D341Med (cell line): Measurements from ENCODE around the gene KCNIP4.
"Not testable (repeated sequence)": the region's sequence is repeated elsewhere in the genome, so short reads cannot be mapped to it uniquely, and the experiment has no call there.

ENCODE experiments used
- DNase-seq: peaks from one replicate; pipeline ENCODE4 v3.0.0; 2012; ENCODE audit warnings: low spot score

Gene KCNIP4

GRCh38 chr4:20840648-20841190 lies 1107.9 kb downstream of the KCNIP4 start:
- no peak for DNase-seq

GRCh38 chr4:20839957-20840356 lies 1108.6 kb downstream of the KCNIP4 start:
- no peak for DNase-seq

GRCh38 chr4:20838476-20838875 lies 1110.1 kb downstream of the KCNIP4 start:
- DNase-seq: no peak

- no peak for DNase-seq
Measured at GRCh38 chr4:20832826-20833225, 1115.7 kb downstream of the KCNIP4 start.

- DNase-seq: no peak
Measured at GRCh38 chr4:20831746-20832145, 1116.8 kb downstream of the KCNIP4 start.

- no peak for DNase-seq
Measured at GRCh38 chr4:20829617-20830357, 1118.8 kb downstream of the KCNIP4 start.

- no peak for DNase-seq
Measured at GRCh38 chr4:20825505-20825904, 1123.1 kb downstream of the KCNIP4 start.

GRCh38 chr4:20816287-20816686 lies 1132.3 kb downstream of the KCNIP4 start:
- no peak for DNase-seq

GRCh38 chr4:20813700-20814099 lies 1134.9 kb downstream of the KCNIP4 start:
- DNase-seq: no peak

GRCh38 chr4:20809812-20810211 lies 1138.8 kb downstream of the KCNIP4 start:
- no peak for DNase-seq

- DNase-seq: no peak
Measured at GRCh38 chr4:20805716-20806115, 1142.9 kb downstream of the KCNIP4 start.

- DNase-seq: no peak
Measured at GRCh38 chr4:20787940-20788665, 1160.5 kb downstream of the KCNIP4 start.

GRCh38 chr4:20783134-20783533 lies 1165.4 kb downstream of the KCNIP4 start:
- DNase-seq: not testable (repeated sequence)

- DNase-seq: no peak
Measured at GRCh38 chr4:20778896-20779295, 1169.7 kb downstream of the KCNIP4 start.

- peak; percentile 78 for DNase-seq
Measured at GRCh38 chr4:20773144-20773997, 1175.2 kb downstream of the KCNIP4 start.

GRCh38 chr4:20764366-20764992 lies 1184.1 kb downstream of the KCNIP4 start:
- no peak for DNase-seq

GRCh38 chr4:20761826-20762225 lies 1186.7 kb downstream of the KCNIP4 start:
- DNase-seq: no peak

GRCh38 chr4:20761382-20761781 lies 1187.2 kb downstream of the KCNIP4 start:
- DNase-seq: no peak

GRCh38 chr4:20760053-20760452 lies 1188.5 kb downstream of the KCNIP4 start:
- no peak for DNase-seq

- DNase-seq: no peak
Measured at GRCh38 chr4:20754036-20754435, 1194.5 kb downstream of the KCNIP4 start.

GRCh38 chr4:20752641-20753040 lies 1195.9 kb downstream of the KCNIP4 start:
- no peak for DNase-seq

GRCh38 chr4:20746000-20746399 lies 1202.6 kb downstream of the KCNIP4 start:
- not testable (repeated sequence) for DNase-seq
